Measurements from ENCODE around the gene HNF1A.

HNF1A gene

GRCh38 chr12:121050725-121051124, 72.4 kb downstream of the HNF1A start:
- DNase-seq (ENCODE audit: low spot score) = no peak

All from CD4-positive, alpha-beta T cell treated with Interleukin-2 at 100 ng/mL for 4 hours (primary cell).